K562 (cell line): ENCODE measurements around the gene POLE2. TPM values are rescaled to one million over a fixed set of nuclear protein-coding genes. Genes with fewer than 3 reads are reported as not detected.
A peak's percentile ranks its signal among the peaks of the same experiment; 100 is the strongest.

Experiments used
- BACH1 ChIP-seq: fragments of 200-800 bp; sonication (Bioruptor generic); IDR thresholded peaks from 2 replicates; pipeline ENCODE4 v1.6.1; 2016; ENCODE audit warnings: missing genetic modification characterization, missing compliant biosample characterization
- CAMTA2 ChIP-seq: fragments of 250-450 bp; sonication (Bioruptor Pico); conservative IDR thresholded peaks from 2 replicates; pipeline ENCODE4 v1.5.1; 2022
- CHD4 ChIP-seq: fragments of 200-600 bp; sonication (generic); IDR thresholded peaks from 3 replicates; pipeline ENCODE4 v1.6.1; 2012; ENCODE audit warnings: low read depth, mild to moderate bottlenecking, mixed read lengths, low read length, inconsistent platforms; ENCODE audit not compliant: insufficient read depth, insufficient replicate concordance, poor library complexity, severe bottlenecking
- E2F3 ChIP-seq: fragments of 250-450 bp; sonication (Bioruptor Pico); IDR thresholded peaks from 2 replicates; pipeline ENCODE4 v1.4.0; 2020; ENCODE audit warnings: mild to moderate bottlenecking
- ESRRA ChIP-seq: fragments of 450-650 bp; IDR thresholded peaks from 2 replicates; pipeline ENCODE4 v1.6.1; 2014; ENCODE audit warnings: low read depth, mild to moderate bottlenecking, moderate library complexity, borderline replicate concordance
- IRF2 ChIP-seq: sonication (generic); formaldehyde crosslinking; IDR thresholded peaks from 2 replicates; pipeline ENCODE4 v1.8.1; 2022; ENCODE audit warnings: mild to moderate bottlenecking, missing genetic modification reagents
- MBD2 ChIP-seq: sonication (generic); IDR thresholded peaks from 2 replicates; pipeline ENCODE4 v1.6.1; 2016; ENCODE audit warnings: low read depth, borderline replicate concordance
- MCM7 ChIP-seq, 2 experiments: fragments of 450-650 bp; IDR thresholded peaks; 2 replicates each; pipeline ENCODE4 v1.6.1; 2016 to 2018
- NR2F6 ChIP-seq: fragments of 450-650 bp; formaldehyde crosslinking; IDR thresholded peaks from 2 replicates; pipeline ENCODE4 v1.4.0; 2020; ENCODE audit warnings: mild to moderate bottlenecking
- RBM15 ChIP-seq: fragments of 200-400 bp; formaldehyde crosslinking; IDR thresholded peaks from 2 replicates; pipeline ENCODE4 v1.6.1; 2018; ENCODE audit warnings: mild to moderate bottlenecking, low read length, moderate library complexity; ENCODE audit not compliant: insufficient read depth
- SMARCC2 ChIP-seq: fragments of 450-650 bp; IDR thresholded peaks from 2 replicates; pipeline ENCODE4 v1.6.1; 2017; ENCODE audit warnings: antibody characterized with exemption, moderate library complexity, mild to moderate bottlenecking, low read depth
- SREBF1 ChIP-seq: fragments of 150-350 bp; IDR thresholded peaks from 2 replicates; pipeline ENCODE4 v1.6.1; 2014; ENCODE audit warnings: antibody characterized with exemption, low read depth, low read length, borderline replicate concordance
- SUPT5H ChIP-seq: fragments of 450-650 bp; IDR thresholded peaks from 2 replicates; pipeline ENCODE4 v1.6.1; 2016
- TRIM28 ChIP-seq: fragments of 450-650 bp; IDR thresholded peaks from 2 replicates; pipeline ENCODE4 v1.6.1; 2017
- ZNF551 ChIP-seq: fragments of 250-450 bp; sonication (Bioruptor Pico); IDR thresholded peaks from 2 replicates; pipeline ENCODE4 v1.5.0; 2021; ENCODE audit warnings: mild to moderate bottlenecking, moderate library complexity
- polyA plus RNA-seq, 8 experiments: library from polyadenylated mRNA; depleted of rRNA in 4 of 8; stranded (reverse) in 5 of 8; unstranded in 3 of 8; fragments of >200 nt; fragmentation: Nextera tagmentation in 2 of 8; fragmentation: Illumina TruSeq in 1 of 8; extraction: Ambion mirVana in 2 of 8; extraction: Trizol in 1 of 8; gene quantifications; 2 replicates each; pipeline versions ENCODE4 v1.2.1 to v1.2.3, GENCODE V29; 2011 to 2014; ENCODE audit warnings: inconsistent platforms in 1 of 8, missing spikeins in 1 of 8
- total RNA-seq, 7 experiments: library from RNA; depleted of rRNA in 6 of 7; stranded (reverse); fragments of >200 nt in 6 of 7; fragmentation: Illumina TruSeq in 2 of 7; extraction: Trizol in 2 of 7; gene quantifications; 2 replicates each; pipeline versions ENCODE4 v1.2.1 to v1.2.3, GENCODE V29; 2011 to 2021; ENCODE audit warnings: low replicate concordance in 1 of 7
- TF ChIP-seq, protein P1 (sequence below): IDR thresholded peaks from 2 replicates; pipeline ENCODE4 v1.6.1; 2011; ENCODE audit warnings: borderline replicate concordance, low read depth, mild to moderate bottlenecking, moderate library complexity, low read length; ENCODE audit not compliant: insufficient read depth, poor library complexity, severe bottlenecking
- TF ChIP-seq, protein P2 (sequence below): sonication (generic); formaldehyde crosslinking; IDR thresholded peaks from 2 replicates; pipeline ENCODE4 v1.8.1; 2023; ENCODE audit warnings: mild to moderate bottlenecking, missing genetic modification reagents
- TF ChIP-seq, protein P3 (sequence below): fragments of 250-450 bp; sonication (Bioruptor Pico); IDR thresholded peaks from 2 replicates; pipeline ENCODE4 v1.5.0; 2021; ENCODE audit warnings: mild to moderate bottlenecking, moderate library complexity
- TF ChIP-seq, protein P4 (sequence below): fragments of 450-650 bp; IDR thresholded peaks from 2 replicates; pipeline ENCODE4 v1.6.1; 2018; ENCODE audit warnings: mild to moderate bottlenecking, low read depth; ENCODE audit not compliant: partially characterized antibody

POLE2 gene
- total and polyA plus RNA-seq, 9 of the 15 experiments (the other 6 are each of a cell fraction or from before 2014, with no cell fraction given) = 30.7 to 78.4 (median 55.4) TPM

DNA sequence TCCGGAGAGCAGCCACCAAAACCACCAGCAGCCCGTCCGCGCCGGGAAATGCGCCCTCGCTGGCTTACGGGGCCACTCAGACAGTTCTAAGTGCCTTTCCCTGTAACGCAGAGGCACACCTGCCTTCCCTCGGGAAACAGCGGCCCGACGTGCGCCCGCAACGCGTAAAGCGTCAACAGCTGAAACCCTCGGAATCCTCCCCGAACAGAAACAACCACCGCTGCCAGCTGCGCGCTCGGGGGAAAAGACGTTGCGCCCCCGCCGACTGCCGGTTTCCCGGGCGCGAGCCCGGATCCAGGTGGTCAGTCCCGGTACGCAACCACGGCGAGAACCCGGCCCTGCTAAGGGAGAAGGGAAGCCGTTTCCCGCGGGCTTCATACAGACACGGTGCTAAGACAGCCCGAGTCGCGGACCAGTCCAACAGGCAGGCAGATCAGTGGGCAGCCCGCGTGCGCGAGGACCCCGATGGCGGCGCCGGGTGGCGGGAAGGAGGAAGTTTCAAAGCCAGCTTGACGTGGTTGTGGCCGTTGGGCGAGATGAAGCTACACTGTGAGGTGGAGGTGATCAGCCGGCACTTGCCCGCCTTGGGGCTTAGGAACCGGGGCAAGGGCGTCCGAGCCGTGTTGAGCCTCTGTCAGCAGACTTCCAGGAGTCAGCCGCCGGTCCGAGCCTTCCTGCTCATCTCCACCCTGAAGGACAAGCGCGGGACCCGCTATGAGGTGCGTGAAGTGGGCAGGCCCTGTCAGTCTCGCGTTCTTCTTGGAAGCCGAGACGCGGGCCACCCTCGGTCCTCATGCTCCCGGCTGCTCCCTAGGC, 89.3 kb downstream of the POLE2 start, which contains the start of gene LRR1 (continued):
- TF ChIP-seq, protein P1, sequence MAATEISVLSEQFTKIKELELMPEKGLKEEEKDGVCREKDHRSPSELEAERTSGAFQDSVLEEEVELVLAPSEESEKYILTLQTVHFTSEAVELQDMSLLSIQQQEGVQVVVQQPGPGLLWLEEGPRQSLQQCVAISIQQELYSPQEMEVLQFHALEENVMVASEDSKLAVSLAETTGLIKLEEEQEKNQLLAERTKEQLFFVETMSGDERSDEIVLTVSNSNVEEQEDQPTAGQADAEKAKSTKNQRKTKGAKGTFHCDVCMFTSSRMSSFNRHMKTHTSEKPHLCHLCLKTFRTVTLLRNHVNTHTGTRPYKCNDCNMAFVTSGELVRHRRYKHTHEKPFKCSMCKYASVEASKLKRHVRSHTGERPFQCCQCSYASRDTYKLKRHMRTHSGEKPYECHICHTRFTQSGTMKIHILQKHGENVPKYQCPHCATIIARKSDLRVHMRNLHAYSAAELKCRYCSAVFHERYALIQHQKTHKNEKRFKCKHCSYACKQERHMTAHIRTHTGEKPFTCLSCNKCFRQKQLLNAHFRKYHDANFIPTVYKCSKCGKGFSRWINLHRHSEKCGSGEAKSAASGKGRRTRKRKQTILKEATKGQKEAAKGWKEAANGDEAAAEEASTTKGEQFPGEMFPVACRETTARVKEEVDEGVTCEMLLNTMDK = no peak
- TF ChIP-seq BACH1 (tag) (no peak), ZNF551 (CRISPR knock-in tag) (no peak), RBM15 (no peak), CAMTA2 (no peak), MBD2 (no peak), E2F3 (CRISPR knock-in tag) (peak; percentile 71; the same call in 1 of the 2 replicates), CHD4 (no peak), SUPT5H (peak; percentile 90), ESRRA (0 out of 2 replicates have a peak, but pooled peaks have one; percentile 37), IRF2 (CRISPR knock-in tag) (no peak), SREBF1 (no peak), MCM7 (IDR thresholded peaks at IDR 0.05) (no peak), NR2F6 (CRISPR knock-in tag) (no peak), SMARCC2 (no peak), TRIM28 (no peak)
- TF ChIP-seq, protein P2, sequence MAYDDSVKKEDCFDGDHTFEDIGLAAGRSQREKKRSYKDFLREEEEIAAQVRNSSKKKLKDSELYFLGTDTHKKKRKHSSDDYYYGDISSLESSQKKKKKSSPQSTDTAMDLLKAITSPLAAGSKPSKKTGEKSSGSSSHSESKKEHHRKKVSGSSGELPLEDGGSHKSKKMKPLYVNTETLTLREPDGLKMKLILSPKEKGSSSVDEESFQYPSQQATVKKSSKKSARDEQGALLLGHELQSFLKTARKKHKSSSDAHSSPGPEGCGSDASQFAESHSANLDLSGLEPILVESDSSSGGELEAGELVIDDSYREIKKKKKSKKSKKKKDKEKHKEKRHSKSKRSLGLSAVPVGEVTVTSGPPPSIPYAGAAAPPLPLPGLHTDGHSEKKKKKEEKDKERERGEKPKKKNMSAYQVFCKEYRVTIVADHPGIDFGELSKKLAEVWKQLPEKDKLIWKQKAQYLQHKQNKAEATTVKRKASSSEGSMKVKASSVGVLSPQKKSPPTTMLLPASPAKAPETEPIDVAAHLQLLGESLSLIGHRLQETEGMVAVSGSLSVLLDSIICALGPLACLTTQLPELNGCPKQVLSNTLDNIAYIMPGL (CRISPR knock-in tag) = no peak
- TF ChIP-seq, protein P3, sequence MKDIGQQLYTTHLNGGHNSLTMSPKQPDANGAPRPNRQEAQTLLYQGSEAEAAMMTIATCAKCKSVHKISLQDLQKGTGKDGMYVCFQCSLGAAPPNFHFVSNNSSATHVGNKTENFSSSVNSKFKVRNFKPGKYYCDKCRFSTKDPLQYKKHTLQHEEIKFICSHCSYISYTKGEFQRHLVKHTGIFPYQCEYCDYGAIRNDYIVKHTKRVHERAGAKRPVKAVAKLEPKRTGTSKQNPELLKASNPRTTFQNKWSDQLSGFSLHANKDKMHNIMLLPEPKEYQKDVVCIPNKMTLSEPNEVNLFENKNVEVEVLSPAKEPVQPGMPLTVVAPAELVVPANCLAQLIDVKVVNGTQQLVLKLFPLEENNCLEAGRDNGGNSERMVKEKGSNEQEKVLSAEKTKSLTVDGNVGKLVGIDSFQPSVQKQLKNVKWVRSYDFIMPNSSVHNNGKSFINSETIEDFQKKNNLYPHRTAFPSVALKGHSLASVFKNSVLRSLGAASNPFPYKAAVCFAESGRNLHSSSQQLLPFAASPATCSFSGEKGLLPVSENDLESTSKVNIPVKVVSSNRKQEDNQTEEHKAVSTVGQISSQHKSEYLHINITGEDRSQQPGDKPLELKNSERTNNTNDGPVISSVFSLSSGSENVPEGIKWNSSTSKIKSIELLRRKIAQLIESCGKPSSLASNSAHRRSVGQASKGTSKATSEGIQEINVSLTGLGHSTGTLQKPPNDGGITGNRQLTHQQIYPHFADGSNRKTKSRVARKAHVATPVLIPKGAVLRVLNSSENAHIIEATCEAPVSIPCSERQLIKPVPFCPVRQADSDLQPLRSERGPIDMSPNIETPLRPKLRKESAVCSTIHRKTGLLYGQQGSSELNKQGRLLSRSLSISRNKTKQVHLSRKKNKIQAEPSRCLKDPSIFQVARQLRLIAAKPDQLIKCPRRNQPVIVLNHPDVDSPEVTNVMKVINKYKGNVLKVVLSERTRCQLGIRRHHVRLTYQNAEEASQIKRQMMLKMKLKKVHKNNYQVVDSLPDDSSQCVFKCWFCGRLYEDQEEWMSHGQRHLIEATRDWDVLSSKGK (CRISPR knock-in tag) = no peak
- TF ChIP-seq, protein P4, sequence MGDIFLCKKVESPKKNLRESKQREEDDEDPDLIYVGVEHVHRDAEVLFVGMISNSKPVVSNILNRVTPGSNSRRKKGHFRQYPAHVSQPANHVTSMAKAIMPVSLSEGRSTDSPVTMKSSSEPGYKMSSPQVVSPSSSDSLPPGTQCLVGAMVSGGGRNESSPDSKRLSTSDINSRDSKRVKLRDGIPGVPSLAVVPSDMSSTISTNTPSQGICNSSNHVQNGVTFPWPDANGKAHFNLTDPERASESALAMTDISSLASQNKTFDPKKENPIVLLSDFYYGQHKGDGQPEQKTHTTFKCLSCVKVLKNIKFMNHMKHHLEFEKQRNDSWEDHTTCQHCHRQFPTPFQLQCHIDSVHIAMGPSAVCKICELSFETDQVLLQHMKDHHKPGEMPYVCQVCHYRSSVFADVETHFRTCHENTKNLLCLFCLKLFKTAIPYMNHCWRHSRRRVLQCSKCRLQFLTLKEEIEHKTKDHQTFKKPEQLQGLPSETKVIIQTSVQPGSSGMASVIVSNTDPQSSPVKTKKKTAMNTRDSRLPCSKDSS = no peak
